GM21723 (cell line): ENCODE data around the gene FOXE1.

ENCODE experiments used
- ATAC-seq: cut with Tn5 transposase; IDR thresholded peaks from one replicate; pipeline ENCODE4 v1.9.1; 2021; ENCODE audit warnings: mild to moderate bottlenecking, moderate library complexity; ENCODE audit not compliant: unreplicated experiment

FOXE1 gene

DNA sequence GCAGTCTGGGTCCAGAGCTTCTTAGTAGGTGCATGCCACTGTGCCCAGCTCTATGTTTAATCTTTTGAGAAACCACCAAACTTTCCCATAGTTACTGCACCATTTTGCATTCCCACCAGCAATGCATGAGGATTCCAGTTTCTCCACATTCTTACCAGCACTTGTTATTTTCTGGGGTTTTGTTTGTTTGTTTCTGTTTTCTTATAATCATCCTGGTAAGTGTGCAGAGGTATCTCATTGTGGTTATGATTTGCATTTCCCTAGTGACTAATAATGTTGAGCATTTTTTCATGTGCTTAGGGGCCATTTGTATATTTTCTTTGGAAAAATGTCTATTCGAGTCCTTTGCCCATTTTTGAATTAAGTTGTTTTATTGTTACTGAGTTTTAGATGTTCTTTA is 11.4 kb downstream of the FOXE1 start:
- ATAC-seq = no peak

GRCh38 chr9:97866300-97866699 is 13.3 kb downstream of the FOXE1 start:
- no peak for ATAC-seq

- peak; percentile 83 for ATAC-seq
Observed at GRCh38 chr9:97866848-97867247, 13.8 kb downstream of the FOXE1 start.

DNA sequence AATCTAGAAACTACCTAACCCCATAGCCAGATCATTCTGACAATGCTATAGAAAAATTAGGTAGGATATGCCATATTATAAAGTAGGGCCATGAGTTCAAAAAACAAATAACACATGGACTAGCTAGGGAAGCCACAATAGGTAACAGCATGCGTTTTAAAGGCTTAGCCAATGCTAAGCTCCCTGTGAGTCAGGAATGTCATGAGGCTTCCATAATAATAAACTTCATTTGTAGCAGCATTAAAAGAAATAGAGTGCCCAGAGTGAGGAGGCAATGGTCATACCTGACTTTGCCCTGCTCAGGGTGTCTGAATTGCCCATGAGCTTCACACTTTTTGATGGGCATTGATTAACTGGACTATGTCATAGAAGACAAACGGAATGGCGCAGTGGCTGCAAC is 15.8 kb downstream of the FOXE1 start:
- no peak for ATAC-seq

DNA sequence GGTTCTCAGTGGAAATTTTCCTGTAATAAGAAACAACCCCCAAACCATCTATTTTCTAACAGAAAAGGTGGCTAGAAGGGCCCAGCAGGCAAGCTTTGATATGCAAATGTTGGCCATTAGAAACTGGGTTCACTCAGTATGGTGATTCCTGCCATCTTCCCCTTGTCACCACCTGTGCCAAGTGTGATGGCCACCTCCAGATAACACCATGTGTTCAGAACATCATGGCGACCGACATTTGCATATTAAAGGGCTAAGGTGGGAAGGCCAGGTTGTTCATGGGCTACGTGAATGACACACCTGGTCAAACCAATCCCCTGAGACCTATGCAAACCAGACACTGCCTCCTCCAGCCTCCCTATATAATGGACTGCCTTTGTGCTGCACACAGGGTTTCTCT is 20.4 kb downstream of the FOXE1 start:
- no peak for ATAC-seq

GRCh38 chr9:97873882-97874281 is 20.9 kb downstream of the FOXE1 start:
- no peak for ATAC-seq

DNA sequence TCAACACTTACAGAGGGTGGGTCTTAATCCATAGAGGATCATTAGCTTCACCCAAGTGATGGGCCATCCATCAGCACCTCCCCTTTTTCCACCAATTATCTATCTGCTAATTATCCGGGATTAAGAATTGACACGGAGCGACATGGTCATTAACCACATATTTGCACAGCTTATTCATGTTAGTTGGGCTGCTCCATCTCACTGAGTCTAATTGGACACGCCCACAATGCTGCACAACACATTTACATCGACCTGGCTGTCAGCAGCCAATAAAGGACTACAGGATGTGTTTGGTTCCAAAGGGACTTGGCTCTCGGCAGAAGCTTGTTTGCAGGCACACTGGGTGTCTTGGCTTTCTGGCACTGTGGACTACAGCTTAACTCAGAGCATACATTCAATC is 21.6 kb downstream of the FOXE1 start:
- ATAC-seq = no peak

GRCh38 chr9:97875111-97875510 is 22.1 kb downstream of the FOXE1 start:
- no peak for ATAC-seq

DNA sequence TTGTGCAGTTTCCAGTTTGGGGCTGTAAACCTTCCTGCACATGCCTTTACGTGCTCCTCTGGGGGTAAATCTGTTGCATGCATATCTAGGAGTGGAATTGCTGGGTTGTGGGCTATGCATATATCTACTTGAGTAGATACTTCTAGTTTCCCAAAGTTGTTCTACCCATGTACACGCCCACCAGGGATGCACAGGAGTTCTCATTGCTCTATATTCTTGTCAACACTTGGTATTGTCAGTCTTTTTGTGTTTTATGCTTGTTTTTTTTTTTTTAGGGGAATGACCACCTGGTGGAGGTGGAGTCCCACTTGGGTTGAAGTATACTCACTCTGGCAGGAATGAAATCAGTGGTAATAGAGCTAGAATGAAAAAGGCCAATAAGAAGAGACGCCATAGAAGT is 23.0 kb downstream of the FOXE1 start:
- ATAC-seq = no peak

- no peak for ATAC-seq
Observed at GRCh38 chr9:97880336-97880735, 27.3 kb downstream of the FOXE1 start.

DNA sequence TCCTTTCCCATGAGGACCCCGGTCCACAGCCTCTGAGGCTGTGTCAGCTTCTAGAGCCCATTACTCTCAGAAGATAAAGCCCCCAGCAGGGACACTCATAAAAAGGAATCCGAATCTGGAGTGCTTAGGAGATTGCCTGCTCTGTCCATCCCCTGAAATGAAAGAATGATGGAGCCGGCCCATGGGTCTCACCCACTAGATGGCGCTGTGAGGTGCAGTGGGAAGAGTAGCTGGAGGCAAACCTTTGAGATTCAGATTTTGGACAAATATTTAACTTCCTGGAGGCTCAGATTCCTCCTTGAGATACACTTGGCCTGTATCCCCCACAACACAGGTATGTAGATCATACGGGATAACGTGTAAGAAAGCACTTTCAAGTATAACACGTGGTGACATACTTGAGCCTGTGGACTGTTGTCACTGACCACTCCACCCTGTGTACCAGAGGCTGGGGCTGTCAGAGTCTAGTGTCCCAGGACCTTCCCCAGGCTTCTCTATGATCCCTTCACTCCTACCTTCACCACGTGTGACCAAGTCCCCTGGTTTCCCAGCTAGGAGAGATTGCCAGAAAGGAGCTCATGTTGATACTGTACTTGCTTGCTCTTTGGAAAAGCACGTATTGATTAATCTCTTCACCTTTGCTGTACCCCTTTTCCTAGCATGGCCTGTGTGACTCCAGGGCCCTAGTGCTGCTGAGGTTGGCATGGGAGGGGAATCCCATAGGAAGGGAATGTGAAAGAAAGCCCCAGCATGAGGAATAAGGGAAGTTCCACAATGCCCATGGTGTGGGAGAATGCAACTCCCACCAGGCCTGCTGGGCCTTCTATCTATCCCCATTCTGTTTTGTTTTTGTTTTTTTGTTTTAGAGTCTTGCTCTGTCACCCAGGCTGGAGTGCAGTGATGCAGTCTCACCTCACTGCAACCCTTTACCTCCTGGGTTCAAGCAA is 37.2 kb downstream of the FOXE1 start:
- ATAC-seq = no peak

GRCh38 chr9:97891736-97892135 is 38.7 kb downstream of the FOXE1 start:
- ATAC-seq = no peak

DNA sequence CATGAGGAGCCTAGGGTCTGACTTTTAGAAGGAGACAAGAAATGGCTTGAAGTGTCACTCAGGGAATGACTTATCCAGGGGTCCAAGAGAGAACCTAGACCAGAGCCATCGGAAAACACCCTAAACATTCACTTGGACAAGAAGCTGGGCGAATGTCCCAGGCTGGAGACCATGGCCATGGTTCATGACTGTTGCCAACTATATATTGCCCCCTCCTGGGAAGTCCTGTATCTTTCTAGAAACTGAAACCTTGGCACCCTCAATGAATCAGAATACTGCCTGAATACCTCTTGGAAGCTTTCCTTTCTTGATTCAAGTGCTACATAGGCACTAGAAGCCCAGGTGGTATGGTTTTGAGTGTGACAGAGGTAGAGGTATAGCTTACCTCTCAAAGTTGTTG is 39.4 kb downstream of the FOXE1 start:
- ATAC-seq = no peak

GRCh38 chr9:97895211-97895610 is 42.2 kb downstream of the FOXE1 start:
- ATAC-seq = no peak

DNA sequence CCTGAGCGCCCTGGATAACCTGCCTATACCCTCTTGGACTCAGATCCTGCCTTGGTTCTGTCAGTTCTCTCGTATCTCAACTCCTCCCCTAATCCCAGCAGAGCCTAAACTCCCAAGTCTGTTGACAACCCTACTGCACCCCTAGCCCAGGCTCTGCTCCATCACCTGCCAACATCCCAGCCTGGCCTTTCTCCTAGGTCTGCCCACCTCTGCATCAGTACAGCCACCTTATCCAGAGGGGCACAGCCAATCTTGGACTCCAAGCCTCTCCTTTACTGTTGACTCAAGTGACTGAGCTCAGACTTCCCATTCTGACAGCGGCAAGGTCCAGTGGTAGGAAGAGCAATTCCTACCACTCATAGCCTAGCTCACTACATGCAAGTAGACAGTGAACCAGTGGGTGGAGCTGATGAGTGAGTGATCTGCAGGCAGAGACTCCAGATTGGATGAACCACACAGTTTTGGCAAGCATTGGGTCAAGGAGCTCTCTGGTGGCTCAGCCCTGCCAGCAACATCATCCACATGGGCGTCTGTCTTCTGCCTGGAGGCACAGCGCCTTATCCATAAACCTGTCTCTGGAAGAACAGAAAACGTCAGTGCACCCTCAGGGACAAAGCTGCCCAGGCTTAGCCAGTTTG is 42.8 kb downstream of the FOXE1 start:
- ATAC-seq = no peak

DNA sequence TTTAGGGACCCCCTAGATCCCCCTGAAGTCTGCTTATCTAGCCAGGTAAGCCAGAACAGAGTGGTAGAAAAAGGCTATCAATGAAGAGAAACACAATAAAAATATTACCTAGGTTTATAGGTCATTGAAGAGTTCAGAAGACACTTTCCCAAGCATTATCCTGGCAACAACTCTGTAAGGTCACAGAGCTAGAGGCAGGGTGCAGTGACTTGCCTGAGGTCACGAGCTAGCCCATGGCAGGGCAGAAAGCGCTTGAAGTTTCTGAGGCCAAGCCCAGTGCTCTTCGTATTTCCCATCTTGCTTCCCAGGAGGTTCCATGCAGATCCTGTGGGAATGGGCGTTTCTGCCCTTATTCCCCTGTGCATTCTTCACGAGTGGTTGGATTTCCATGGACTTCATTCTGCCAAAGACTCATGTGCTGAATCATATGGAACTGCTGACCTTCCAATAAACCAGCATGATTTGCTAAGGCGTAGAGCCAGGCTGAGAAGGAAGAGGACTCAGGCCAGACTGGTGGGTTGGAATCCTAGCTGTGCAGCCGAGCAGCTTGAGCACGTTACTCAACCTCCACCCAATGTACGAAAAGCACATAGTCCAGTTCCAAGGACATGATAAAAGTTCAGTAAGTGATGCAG is 47.2 kb downstream of the FOXE1 start:
- ATAC-seq = no peak

DNA sequence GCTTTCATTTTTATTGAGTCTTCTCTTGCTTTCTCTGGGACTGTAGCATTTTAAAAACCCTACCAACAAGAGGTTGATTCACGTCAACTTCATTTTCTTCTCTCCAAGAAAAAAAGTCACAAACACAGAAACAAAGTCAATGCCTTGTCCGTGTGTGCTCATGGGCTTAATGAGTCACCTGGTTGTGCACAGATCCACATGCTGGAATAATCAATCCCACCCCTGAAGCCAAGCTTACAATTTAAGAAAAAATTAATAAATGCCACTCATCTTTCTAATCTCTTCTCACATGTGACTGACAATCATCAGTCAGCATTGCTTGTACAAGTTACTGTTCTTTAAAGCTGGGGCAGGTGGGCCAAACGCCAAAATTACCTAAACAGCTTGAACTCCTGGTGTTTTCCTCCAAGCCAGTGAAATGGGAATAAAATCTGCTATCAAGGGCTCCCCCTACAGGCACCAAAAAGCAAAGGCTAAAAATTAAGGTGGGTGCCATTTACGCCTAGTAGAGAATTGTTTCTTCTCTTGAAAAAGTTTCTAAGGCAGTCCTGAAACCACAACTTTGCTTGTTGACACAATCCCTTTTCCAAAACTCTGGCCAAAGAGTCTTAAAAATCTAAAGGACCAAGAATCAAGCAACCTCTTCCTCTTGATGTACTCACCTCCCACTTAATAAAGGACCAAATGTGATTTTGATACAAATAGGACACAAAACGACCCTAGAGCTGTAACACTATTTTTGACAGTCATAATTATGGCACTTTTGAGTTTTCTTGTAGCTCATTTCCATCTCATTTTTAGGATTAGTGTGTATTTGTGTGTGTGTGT is 47.9 kb downstream of the FOXE1 start:
- no peak for ATAC-seq

DNA sequence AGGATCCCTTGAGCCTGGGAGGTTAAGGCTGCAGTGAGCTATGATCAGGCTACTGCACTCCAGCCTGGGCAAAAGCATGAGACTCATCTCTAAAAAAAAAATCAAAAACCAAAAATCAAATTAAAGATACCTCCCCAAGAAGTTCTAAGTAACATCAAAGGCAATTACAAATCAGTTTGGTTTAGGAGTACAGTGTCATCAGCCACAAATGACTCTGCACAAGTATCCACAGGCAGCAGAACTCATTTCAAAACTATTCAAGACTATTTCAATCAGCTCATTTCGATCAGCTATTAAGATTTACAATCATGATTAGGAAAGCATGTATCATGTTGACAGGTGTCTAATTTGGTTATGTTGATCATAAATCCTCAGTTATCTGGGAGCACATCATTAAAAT is 50.2 kb downstream of the FOXE1 start:
- no peak for ATAC-seq

DNA sequence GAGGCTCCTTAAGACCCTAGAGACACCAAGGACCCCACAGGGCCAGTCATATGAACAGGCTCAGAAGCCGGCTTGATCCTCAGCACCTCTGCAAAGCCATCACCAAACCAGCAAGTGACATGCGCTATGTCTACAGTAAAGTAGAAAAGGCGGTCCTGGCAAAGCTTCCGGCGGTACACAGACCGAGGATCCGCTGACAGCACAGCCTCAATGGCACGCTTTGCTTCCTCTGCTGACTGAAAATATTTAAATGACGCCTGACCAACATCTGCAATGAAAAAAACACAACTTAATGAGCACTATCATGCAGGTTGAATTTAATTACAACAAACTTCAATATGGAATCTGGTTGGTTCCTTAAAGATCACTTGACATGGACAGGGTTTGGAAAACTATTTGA is 51.7 kb downstream of the FOXE1 start:
- no peak for ATAC-seq

- ATAC-seq = no peak
Observed at GRCh38 chr9:97905228-97905627, 52.2 kb downstream of the FOXE1 start.
